HG03045 (cell line): ENCODE measurements around the gene ITGAE.

ENCODE experiments used
- ATAC-seq: cut with Tn5 transposase; IDR thresholded peaks from one replicate; pipeline ENCODE4 v1.9.1; 2021; ENCODE audit warnings: mild to moderate bottlenecking, moderate library complexity; ENCODE audit not compliant: unreplicated experiment

The ITGAE gene

GRCh38 chr17:3697103-3697476 is 103.9 kb downstream of the ITGAE start:
- no peak for ATAC-seq

- ATAC-seq = no peak
Measured at GRCh38 chr17:3695723-3696411, 105.1 kb downstream of the ITGAE start, which contains the start of gene P2RX5. Gene P2RX5 (minus strand): TSS chr17:3696155. CDS start chr17:3696005, 150 bp downstream.

DNA sequence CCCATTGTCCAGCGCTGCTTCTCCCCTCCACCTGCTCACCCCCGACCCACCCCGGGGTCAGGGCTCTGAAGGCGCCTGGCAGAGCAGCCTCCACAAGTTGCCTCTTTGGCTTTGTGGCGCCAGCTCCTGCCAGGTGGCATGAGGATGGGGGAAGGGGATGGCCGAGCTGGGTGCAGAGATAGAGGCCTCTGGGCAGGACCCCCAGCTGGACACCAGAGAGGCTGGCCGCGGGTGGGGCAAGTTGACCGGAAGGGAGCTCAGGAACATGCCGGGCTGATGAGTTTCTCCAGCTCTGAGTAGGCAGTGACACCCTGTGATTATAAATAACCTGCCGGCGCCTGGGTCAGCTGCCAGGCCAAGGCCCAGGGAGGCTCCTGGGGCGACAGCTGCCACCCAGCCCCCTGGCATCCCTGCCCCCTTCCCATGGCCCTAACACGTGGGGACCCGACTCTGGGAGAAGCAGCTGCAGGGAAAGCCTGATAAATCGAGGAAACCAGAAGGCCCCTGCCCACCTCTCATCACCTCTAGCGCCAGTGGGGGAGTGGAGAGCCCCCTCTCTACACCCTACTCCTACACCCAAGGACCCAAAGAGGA is 105.8 kb downstream of the ITGAE start:
- ATAC-seq = no peak

GRCh38 chr17:3693829-3694231 is 107.2 kb downstream of the ITGAE start:
- ATAC-seq = no peak

- ATAC-seq = no peak
Measured at GRCh38 chr17:3693141-3693540, 107.8 kb downstream of the ITGAE start.

DNA sequence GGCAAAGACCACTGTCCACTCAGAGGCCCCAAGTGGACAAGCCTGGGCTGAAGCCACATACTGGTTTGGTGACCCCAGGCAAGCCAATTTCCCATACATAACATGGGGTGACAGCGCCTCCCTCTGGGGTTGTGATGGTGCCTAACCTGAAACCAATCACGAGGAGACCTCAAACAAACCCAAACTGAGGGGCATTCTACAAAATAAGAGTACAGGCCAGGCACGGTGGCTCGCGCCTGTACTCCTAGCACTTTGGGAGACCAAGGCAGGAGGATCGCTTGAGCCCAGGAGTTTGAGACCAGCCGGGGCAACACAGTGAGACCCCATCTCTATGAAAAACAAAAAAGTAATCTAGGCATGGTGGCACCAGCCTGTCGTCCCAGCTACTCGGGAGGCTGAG is 108.6 kb downstream of the ITGAE start:
- no peak for ATAC-seq

DNA sequence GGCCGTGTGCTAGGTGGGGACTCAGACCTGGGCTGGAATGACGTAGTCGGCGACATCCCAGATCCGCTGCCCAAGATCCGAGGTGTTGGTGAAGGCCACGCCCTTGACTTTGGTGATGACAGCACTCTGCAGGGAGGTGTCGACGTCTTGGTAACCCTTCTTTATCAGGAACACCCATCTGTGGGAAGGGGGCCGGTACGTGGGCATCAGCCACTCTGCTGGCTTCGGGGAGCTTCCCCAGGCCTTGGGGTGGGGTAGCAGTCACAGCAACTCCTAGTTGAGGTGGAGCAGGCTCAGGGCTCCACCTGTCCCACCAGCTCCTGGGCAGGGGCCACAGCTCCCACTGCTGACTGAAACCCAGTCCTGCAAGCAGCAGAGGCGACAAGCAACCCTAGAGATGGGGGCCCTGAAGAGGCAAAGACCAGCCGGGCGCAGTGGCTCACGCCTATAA is 109.3 kb downstream of the ITGAE start:
- no peak for ATAC-seq

DNA sequence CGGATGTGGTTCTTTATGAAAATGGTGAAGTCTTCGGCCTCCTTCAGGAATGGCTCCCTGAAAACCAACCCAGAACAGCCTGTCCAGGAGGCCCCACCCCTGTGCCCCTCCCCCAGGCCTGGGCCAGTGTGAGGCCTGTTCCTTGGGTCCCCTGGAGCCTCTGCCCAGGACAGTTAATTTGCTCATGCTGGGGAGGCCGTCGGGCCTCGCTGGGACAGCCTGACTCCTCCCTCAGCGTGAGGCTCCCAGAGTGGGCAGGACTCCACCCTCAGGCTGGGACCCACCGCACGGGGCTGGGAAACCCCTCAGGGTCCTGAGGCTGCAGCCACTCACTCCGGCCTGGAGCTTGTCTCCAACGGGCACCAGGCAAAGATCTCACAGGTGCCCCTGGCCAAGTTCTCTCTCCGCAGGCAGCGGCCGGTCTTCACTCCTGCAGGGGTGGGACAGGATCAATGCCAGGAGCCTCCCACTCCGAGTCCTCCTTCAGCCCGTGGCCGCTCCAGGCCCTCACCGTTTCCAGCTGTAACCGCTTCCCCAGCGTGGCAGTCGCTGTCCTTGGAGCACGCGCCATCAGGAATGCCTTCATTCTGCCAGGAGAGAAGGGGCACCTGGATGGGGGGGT is 110.8 kb downstream of the ITGAE start:
- no peak for ATAC-seq

DNA sequence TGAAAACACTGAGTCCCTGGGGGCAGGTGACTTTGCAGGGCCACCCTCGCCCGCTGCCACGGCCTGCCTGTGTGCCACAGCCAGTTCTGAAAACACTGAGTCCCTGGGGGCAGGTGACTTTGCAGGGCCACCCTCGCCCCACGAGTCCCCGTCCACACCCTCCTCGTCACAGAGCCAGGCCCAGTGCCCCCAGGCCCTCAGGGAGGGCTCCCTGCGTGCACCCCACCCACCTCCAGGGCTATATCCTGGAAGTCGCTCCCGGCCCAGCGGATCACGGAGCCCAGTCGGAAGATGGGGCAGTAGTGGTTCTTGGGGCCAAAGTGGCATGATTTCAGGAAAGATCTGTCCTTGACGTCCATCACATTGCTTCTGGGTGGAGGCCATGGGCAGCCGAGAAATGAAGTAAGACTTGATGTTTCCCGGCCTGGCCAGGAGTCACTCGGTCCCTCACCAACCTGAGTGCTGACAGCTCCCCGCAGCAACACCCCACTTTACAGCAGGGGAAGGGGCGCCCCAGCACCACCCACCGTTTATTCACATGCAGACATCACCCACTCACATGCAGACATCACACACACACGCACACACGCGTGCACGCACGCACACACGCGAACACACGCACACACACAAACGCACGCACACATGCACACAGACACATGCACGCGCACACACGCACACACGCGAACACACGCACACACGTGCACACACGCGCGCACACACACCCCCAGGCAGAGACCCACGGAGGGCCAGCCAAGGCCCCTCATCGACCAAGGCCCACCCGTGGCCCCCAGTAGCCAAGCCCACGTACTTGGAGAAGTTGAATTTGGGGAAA is 111.5 kb downstream of the ITGAE start:
- ATAC-seq = no peak

GRCh38 chr17:3688852-3689261 is 112.1 kb downstream of the ITGAE start:
- ATAC-seq = no peak

GRCh38 chr17:3688027-3688553 is 112.9 kb downstream of the ITGAE start:
- ATAC-seq = no peak

- ATAC-seq = no peak
Measured at GRCh38 chr17:3685174-3685573, 115.8 kb downstream of the ITGAE start.

DNA sequence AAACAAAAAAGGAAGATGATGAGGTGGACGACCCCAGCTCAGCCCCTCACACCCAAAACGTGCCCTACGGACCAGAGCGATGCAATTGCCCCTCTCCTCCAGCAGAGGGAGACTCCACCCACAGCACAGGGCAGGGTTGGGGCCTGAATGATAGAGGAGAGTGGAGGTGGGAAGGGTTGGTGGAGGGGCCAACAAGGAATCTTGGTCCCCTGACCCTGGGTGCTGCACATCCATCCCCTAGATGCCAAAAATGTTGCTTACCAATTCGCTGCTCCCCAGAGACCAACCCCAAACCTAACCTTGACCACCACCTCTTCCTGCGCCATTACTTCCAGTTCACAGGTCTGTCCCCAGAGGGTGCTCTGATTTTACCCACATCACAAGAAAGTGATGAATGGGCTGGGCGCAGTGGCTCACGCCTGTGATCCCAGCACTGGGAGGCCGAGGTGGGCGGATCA is 117.9 kb downstream of the ITGAE start:
- ATAC-seq = no peak

DNA sequence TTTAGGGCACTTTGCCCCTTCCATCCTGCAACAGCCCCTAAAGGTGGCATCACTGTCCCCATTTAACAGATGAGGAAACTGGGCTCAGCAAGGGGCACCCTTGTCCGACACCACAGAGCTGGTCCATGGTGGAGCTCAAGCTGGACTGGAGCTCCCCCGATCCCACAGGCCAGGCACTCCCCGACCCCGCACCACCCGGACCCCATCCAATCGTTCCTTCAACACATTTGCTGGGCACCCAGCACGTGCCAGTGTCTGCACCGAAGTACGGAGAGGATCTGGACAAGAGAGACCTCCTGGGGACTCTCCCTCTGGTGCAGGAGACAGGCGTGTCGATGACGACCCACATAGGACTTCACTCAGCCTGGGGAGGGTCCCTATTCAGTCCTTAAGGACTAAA is 119.0 kb downstream of the ITGAE start:
- no peak for ATAC-seq

GRCh38 chr17:3681565-3681964 is 119.4 kb downstream of the ITGAE start:
- no peak for ATAC-seq

GRCh38 chr17:3681057-3681456 is 119.9 kb downstream of the ITGAE start:
- ATAC-seq = no peak

- ATAC-seq = no peak
Measured at GRCh38 chr17:3679531-3680126, 121.4 kb downstream of the ITGAE start.

GRCh38 chr17:3678821-3679530 is 122.0 kb downstream of the ITGAE start:
- ATAC-seq = no peak

- no peak for ATAC-seq
Measured at GRCh38 chr17:3678095-3678820, 122.7 kb downstream of the ITGAE start.
